Dermis microvascular lymphatic vessel endothelial cell (primary cell): ENCODE data around the gene OTC. TPM values are rescaled to one million over a fixed set of nuclear protein-coding genes. Genes with fewer than 3 reads are reported as not detected.

ENCODE experiments used
- DNase-seq, 2 donors: peaks; one replicate each; pipeline versions ENCODE4 v3.0.0 to v3.0.0-alpha.2; 2010; ENCODE audit warnings: low read depth in 2 of 2
- total RNA-seq: library from RNA; depleted of rRNA; stranded (reverse); fragments of >200 nt; gene quantifications from 2 replicates; pipeline ENCODE4 v1.2.1, GENCODE V29; 2014

The OTC gene
- total RNA-seq, 1 donor from 2014 or later, result 0.26 TPM

DNA sequence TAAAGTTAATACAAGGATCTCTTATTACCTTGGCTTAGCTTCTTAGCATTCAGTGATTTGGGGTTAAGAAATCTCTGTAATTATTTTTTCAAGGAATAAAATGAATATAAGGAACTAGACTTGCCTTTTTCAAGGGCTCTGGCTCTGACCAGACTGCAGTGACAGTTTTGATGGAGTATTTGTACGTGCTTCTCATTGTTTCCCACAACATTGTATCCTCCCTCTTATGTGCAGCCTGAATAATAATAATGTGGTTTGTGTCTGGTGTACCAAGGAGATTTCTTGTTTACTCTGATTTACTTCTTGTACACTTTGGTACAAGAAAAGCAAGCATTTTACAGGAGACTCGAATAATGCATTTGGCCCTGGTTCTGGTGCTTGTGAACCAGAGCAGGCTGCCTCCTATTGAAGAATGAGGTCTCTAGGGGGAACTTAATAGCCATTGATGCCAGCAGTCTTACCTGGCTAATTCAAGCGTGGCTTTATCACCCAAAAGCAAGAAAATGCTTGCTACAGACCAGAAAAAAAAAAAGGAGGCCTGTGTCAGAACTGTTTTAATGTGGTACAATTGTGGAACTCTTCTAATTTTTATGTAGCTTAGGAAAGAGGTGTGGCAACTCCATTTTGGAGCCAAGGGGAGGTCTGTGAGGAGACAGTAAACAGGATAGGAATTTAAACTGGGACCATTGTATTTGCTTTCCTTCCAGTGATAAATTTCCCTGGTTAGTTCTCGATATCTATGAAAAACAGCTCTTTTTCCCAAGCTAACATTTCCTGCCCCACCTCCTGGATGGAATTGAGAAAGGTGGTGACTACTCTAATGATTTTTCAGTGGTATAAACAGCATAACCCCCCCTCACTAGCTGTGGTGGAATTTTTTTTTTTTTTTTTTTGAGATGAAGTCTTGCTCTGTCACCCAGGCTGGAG is 5.6 kb downstream of the OTC start:
- DNase-seq, result peak; percentile 79 to 83

DNA sequence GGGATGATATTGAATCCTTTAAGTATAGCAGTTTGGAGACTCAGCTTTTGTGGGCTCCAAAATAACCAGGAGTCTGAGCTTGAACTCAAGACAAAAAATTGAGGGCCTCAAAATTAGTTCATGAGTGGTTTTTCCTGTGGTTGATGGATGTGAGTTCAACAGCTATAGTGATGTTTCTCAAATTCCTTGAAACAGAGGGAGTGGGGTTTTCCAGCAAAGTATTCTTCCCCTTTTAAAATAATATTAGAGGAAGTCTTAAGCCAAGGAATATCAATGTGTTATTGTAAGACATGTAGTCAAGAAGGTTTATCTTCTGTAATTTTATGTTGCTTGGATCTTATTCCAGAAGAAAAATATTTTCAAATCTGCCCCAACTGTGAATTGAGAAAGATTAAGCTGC is 10.6 kb downstream of the OTC start:
- no peak for DNase-seq

DNA sequence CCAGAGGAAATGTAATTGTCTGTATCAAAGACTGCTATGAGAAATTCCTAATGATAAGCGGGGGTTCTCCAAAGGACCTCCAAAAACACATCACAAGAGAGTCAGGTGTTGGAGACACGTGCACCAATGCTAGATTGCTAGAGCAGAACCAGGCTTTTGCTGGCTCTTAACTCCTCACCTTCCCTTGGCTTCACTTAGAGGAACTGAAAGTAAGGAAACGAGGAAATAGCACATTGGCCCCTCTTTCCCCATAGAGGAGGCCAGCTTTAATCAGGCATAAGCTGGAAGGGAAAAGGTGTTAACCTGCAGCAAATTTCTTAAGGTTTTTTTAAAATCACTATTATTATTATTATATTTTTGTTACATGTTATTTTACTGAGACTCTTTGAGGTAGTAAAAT is 13.6 kb downstream of the OTC start:
- DNase-seq, result no peak

DNA sequence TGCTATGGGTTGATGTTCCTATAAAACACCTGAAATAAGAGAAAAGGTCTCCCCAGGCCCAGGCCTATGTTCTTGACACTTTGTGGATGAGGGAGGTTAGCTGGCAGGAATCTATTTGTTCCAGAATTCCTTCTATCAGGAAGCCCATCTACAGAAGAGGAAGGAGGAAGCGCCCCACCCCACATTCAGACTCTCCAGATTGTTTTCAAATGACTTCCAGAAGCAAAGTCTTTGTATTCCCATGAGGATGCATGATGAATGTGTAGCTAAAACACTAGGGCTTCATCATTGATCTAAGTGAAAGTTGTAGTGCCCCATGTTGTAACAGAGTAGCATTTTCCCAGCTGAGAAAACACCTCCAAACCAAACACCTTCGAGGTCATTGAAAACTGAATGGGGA is 16.4 kb downstream of the OTC start:
- DNase-seq, result peak in 1 of 2 donors; percentile 3

DNA sequence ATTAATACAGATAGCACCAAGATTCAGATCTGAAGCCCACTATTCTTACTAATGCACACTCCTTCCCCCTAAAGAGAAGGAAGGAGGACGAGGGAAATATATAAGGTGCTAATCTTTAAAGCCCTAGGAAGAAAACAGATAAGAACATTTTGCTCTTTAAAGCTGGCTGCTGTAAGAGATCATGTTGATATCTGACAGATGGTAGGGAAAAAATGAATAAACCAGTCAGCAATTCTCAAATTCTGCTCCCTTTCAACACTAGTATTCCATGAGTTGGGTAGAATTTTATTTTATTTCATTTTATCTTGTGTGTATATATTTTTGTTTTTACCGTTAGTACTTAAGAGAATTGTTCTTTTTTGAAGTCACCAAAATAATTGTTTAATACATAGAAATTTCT is 19.2 kb downstream of the OTC start:
- DNase-seq, result no peak

DNA sequence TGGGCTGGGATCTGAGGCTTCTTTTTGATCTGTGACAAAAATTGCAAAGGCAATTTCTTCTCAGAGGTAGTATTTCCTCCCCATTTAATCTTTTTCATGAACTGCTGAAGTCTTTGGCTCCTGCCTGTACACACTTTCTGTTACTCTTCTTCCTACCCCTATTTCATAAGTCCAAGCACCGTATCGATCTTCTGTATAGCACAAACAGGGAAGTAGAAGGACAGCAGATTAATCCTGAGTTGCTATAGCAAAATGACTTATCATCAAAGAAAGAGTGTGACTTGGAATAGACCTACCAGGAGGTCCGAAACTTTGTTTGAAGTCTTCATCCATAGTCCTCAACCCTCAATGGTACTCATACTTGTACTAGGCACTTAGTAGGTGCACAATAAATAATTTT is 22.0 kb downstream of the OTC start:
- no peak for DNase-seq

DNA sequence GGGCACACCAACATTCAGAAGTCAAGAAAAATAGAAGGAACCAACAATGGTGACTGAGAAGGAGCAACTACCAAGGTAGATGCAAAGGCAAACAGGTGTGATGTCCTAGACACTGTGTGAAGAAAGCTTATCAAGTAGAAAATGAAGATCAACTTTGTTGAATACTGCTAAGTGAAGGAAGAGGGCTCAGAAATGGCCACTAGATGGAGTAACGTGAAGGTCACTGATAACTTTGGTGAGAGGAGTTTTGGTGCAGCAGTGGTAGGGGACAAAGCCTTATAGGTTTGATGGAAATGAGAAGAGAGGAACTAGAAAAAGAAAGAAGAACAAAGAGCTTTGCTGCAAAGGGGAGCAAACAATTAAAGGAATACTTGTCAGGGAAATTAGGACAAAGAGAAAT is 23.5 kb downstream of the OTC start:
- DNase-seq, result peak; percentile 6 to 11

DNA sequence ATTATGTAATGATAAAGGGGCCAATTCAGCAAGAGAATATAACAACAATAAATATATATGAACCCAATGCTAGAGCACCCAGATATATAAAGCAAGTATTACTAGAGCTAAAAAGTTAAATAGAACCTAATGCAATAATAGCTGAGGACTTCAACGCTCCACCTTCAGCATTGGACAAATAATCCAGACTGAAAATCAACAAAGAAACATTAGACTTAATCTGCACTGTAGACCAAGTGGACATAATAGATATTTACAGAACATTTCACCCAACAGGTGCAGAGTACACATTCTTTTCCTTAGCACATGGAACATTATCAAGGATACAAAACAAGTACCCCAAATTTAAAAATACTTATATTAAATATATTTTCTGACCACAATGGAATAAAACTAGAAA is 24.3 kb downstream of the OTC start:
- no peak for DNase-seq

DNA sequence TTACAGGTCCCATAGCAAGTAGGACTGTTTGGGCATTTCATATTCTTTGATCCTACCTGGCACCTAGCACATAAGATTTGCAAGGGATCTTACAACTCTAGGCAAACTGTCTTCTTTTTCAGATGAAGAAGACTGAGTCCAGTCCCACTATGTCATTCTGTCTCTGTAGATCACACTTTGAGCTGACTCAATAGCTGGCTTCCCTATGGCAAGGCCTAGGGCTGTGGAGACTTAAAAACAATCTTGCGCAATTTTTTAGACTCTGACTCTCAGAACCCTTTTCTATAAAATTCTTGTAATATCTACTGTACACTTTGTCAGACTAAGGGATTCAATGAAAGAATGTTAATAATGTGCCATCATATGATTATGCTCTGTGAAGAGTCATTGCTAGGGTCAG is 26.7 kb downstream of the OTC start:
- DNase-seq, result no peak

DNA sequence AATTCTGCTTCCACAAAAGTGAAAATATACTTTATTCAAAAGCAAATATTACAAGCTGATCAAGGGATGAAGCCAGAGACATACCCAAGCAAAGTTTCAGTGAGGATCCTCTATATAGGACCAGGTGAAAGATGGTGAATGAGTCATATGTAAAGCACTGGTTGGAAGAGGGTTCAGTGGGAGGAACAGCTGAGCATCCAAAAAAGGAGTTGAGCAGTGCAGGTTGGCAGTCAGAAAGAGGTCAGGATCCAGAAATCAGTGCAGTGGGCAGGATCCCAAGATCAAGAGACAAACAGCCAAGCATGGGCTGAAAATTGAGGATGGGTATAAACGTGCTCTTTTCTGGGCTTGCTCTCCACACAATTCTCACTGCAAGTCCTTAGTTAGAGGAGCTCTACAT is 30.3 kb downstream of the OTC start:
- DNase-seq, result no peak

DNA sequence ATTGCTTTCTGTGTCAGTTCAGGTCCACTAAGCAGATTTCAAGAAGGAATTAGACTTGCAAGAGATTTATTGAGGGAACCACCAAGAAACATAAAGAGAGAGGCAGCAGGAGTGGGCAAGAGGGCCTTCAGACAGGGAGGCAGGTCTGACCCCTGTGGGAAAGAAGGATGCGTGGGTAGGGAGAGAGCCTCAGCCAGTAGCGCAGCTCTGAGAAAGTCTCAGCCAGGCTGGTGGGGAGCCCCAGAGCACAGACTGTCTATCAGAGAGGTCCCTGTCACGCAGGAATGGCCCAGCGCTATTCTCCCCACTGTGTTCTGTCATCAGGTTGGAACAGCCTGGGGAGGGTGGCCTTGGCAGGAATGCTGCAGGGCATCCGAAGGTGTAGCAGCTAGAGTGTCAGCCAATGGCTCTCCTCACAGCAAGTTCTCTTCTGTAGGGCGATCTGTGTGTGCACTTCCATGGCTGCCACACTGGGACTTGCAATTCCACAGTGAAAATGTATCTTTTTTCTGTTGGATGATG is 48.0 kb downstream of the OTC start:
- no peak for DNase-seq

DNA sequence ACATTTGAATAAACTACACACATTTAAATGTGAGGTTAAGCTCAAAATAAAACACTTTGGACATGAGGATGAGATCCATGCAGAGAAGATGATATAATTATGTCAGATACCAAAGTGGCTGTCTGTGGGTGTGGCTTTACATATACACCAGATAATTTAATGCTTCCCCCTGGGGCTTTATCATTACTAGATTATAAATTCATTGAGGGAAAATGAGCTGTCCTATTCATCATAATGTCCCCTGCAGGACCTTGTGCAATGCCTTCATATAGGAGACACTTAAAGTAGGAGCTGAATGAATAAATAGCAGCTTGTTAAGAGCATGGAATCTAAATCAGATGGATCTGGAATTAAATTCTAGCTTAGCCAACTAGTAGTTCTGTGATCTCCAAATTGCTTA is 49.7 kb downstream of the OTC start:
- no peak for DNase-seq

DNA sequence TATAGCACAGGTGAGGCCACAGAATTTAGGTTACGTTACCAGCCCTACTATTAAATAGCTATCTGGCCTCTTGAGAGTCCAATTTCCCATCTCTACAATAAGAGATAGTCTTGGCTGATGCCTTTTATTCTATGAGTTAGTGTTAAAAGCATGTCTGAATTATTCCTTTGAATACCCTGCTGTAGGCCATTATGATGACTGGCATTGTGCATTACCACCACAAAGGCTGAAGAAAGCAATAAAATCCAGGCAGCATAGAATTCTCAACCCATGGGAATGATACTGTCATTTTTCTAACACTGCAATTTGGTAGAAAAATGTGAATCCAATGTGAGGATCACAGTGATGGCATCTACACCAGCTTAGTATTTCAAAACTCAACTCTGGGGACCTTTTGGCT is 51.4 kb downstream of the OTC start:
- DNase-seq, result no peak

DNA sequence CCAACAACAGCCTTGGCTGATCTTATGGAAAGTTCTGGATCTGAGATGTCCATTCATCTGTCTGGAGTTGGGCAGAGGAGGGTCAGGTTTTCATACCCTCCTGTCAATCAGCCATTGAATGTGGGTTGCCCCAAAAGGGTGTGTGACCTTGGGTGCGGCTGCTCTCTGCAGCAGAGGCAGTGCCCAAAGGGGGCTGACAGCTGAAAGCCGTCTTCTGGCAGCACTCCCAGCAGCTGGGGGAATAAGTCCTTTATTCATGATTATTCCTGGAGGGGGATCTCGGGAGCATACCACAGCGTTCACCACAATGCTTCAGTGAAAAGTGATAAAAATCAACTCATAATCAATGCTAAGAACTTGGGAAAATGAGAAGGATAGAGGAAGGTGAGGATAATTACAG is 54.7 kb downstream of the OTC start:
- no peak for DNase-seq

DNA sequence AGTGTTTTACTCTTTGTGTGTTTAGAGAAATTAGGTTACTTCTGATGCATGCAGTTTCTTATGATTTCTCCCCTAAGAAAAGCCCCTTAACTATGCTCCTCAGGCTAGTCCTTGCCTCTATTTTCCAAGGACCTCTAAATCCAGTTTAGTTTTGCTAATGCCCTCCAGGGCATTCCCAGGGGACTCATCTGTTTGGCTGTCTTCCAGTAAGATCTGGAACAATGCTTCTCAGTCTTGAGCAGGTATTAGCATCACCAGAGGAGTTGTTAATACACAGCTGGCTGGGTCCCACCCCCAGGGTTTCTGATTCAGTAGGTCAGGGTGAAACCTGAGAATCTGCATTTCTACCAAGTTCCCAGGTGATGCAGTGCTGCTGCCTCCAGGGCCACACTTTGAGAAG is 56.9 kb downstream of the OTC start:
- DNase-seq, result no peak

DNA sequence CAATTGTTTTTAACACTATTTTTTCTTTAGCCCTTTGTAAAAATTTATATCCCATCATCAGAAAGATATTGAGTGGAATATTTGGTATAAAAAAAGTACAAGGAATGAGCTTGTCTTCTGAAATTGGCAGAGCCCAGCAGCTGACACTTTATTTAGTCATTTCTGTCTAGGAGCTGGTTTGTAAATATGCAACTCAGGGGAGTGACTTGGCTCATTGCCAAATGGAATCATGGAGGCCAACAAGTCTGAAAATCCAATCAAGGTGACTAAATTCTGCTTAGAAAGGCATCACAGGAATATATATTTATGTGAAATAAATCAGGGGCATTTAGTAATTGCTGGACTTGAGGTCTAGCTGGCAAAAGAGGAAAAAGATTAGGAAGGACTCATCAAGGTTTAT is 74.4 kb downstream of the OTC start:
- peak in 1 of 2 donors; percentile 0 for DNase-seq

DNA sequence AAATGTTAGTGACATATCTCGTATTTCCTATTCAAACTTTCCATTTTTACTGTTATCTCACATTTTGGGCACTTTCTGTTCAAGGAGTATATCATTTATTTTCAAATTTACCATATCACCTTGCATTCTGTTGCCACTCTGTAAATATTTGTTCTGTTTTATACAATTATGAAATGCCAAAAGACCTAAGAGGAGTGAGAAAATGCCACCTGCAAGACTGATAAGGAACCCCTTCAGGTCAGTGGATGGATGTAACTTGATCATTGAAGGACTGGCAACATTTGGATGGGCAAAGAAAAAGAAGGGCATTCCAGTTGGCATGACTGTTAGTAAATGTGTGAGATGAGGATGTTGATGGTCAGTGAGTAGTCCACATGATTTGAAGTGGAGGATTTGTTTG is 79.1 kb downstream of the OTC start:
- DNase-seq, result no peak

DNA sequence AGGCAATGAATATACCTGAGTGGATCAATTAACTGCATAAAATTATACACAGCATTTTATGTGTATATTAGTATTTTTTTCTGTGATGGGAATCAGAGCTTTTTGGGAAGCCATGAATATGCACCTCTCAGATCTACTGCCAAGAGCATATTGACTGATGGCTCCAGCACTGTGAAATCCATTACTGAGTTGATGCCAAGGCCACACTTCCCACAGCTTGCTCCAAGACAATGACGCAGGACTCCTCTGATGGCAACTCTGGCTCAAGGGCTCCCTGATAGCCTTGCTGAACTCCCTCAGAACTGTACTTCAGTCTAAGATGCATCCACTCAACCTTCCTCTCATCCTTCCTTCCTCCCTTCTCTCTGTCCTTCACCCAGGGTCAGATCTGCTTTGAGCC is 82.7 kb downstream of the OTC start:
- DNase-seq, result no peak

DNA sequence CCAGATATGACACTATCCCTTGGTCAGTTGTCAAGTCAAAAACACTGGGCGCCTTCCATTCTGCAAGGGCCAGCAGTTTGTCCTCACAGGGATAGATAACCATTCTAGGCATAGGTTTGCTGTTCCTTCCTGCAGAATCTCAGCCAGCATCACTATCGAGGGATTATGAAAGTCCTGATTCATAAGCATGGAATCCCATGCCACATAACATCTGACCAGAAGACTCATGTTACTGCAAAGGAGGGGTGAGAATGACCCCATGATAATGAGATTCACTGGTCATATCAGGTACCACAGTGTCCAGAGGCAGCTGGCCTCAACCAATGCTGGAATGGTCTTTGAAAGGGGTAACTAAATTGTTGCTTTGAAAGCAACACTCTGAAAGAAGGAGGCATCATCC is 84.7 kb downstream of the OTC start:
- no peak for DNase-seq

DNA sequence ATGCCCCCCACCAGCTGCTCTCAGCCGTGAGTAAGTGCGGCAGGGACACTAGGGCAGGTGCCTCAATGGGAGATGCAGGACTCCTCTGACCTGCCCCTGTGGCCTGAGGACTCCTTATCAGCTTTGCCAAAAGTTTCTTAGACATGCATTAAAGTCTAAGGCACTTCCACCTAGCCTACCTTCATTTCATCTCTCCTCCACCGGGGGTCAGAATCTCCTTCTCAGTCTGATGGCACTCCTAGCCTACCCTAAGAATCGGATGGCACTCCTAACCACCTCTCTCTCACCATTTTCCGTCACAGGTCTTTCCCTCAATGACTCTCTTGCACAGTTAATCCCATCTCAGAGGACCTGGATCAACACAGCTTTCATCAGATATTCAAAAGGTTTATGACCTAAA is 85.9 kb downstream of the OTC start:
- DNase-seq, result no peak

DNA sequence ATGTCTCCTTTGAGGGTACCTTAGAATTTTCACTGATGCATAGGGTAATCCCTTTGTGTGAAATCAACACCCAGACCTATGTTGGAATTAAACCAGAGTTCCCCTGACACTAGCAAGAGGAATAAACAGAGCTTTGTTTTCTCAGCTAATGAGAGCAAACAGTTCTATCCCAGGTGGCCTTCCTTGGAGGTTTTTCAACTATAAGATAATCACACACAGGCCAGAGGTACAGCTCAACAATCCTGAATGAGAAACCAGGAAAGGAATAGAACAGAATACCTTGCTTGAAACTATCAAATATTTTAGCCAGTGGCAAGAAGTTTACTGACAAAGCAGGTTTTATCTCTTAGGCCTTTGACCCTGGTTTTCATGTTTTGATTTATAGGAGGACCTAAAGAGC is 100.2 kb downstream of the OTC start:
- DNase-seq, result no peak

DNA sequence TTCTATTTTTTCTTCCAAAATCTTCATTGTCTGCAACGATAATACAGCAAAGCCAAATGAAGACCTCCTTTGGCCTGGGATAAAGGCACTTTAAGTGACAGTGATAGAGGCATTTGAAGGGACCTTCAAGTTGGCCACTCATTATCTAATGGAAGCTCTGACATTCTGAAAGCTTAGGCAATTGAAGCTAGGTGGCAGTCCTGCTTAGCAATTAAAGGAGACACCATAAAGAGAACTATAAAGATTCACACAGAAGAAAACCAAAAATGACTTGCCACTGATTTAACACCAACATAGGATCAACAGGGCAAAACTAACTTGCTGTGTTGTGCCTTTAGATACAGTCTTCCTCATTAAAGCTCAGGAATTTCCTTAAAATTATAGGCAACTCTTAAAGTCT is 105.7 kb downstream of the OTC start:
- no peak for DNase-seq

DNA sequence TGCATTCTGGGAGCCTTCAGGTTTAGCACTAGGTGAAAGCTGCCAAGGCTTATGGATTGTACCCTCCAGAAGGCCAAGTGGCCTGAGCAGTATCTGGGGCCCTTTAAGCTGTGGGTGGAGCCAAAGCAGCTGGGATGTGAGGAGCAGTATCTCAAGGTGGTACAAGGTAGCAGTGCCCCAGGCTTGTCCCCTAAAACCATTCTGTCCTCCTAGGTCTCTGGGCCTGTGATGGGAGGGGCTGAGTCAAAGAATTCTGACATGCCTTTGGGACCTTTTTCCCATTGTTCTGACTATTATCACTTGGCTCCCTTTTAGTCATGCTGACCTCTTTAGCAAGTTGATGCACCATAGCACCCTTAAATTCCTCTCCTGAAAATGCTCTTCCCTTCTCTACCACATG is 109.9 kb downstream of the OTC start:
- DNase-seq, result no peak

DNA sequence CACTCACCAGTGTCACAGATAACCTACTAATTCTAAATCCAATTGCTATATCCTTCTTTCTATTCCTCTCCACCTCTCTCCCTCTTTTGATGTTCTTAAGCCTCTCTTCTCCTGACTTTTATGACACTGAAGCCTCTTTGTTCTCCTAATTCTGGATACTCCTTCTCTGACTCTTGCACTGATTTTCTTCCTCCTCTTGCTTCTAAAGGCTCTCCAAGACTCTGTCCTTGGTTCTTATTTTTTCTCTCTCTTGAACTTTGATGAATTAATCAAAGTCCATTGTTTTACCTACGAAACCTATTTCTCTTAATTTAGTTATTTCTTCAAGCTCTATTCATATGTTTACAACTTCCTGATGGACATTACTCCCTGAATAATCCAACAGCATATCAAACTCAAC is 113.3 kb downstream of the OTC start:
- no peak for DNase-seq
